IMR-90 (cell line): ENCODE results near the gene CAMK2G.

Experiments used
- CEBPB ChIP-seq: IDR thresholded peaks from 2 replicates; pipeline ENCODE4 v1.6.1; 2012; ENCODE audit warnings: low read depth, low read length, improper control_type of control experiment
- RCOR1 ChIP-seq: IDR thresholded peaks from 2 replicates; pipeline ENCODE4 v1.6.1; 2012; ENCODE audit warnings: mild to moderate bottlenecking, low read length, improper control_type of control experiment; ENCODE audit not compliant: insufficient replicate concordance
- TF ChIP-seq, protein P1 (sequence below): conservative IDR thresholded peaks from 2 replicates; pipeline ENCODE4 v1.5.1; 2012; ENCODE audit warnings: mild to moderate bottlenecking, low read depth, low read length, improper control_type of control experiment

DNA sequence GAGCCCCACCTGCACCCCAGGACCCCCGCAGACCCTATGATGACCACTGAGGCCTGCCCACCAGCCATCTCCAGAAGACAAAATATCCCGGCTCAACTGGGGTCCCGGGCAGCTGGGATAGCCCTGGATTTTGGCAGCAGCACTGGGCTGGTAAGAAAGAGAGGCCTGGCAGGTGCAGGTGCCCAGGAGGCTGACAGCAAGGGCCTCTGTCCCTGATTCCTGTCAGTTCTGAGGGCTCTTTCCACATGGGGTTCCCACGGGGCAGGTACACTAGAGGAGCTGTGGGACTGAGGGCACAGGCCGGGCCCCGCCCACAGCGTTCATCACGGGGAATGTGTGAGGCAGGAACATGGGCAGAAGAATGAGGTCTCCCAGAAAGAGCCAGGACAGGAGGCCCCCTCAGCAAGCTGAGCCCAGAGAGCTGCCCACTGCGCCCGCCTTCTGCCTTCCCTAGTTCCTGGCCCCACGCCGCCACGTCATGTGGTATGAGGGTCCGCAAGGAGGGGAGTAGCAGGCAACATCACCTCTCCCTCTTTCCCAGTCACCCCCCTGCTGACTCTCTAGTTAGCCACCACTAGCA lies 50.1 kb downstream of the CAMK2G start:
- TF ChIP-seq, protein P1, sequence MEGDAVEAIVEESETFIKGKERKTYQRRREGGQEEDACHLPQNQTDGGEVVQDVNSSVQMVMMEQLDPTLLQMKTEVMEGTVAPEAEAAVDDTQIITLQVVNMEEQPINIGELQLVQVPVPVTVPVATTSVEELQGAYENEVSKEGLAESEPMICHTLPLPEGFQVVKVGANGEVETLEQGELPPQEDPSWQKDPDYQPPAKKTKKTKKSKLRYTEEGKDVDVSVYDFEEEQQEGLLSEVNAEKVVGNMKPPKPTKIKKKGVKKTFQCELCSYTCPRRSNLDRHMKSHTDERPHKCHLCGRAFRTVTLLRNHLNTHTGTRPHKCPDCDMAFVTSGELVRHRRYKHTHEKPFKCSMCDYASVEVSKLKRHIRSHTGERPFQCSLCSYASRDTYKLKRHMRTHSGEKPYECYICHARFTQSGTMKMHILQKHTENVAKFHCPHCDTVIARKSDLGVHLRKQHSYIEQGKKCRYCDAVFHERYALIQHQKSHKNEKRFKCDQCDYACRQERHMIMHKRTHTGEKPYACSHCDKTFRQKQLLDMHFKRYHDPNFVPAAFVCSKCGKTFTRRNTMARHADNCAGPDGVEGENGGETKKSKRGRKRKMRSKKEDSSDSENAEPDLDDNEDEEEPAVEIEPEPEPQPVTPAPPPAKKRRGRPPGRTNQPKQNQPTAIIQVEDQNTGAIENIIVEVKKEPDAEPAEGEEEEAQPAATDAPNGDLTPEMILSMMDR: no peak
- TF ChIP-seq CEBPB (no peak), RCOR1 (no peak)
